ENCODE data around the gene GBGT1. TPM values are rescaled to one million over a fixed set of nuclear protein-coding genes. Genes with fewer than 3 reads are reported as not detected.

Gene GBGT1
- total and polyA plus RNA-seq, 9 of the 15 experiments (the other 6 are each of a cell fraction or from before 2014, with no cell fraction given), result 0.55 to 25.8 (median 13.7) TPM

GRCh38 chr9:133160742-133161546 is 2.8 kb downstream of the GBGT1 start (continued):
- TF ChIP-seq THAP12 (CRISPR knock-in tag; IDR thresholded peaks at IDR 0.05) (no peak), PYGO2 (tag; IDR thresholded peaks at IDR 0.05) (no peak), POLR2B (IDR thresholded peaks at IDR 0.05; ENCODE audit: low read depth, partially characterized antibody) (no peak), ZNF324 (CRISPR knock-in tag; IDR thresholded peaks at IDR 0.05) (no peak), ARID3B (CRISPR knock-in tag; IDR thresholded peaks at IDR 0.05; ENCODE audit: borderline replicate concordance) (no peak), XRCC3 (IDR thresholded peaks at IDR 0.05) (no peak), ADNP (tag; IDR thresholded peaks at IDR 0.05) (no peak), SMC3 (conservative IDR thresholded peaks at IDR 0.05; ENCODE audit: insufficient read depth, low read depth, low read length) (0 out of 2 replicates have a peak, but pooled peaks have one; percentile 30), ZBTB43 (CRISPR knock-in tag; IDR thresholded peaks at IDR 0.05) (no peak), ZBTB9 (CRISPR knock-in tag; IDR thresholded peaks at IDR 0.05) (no peak), CXXC5 (CRISPR knock-in tag; IDR thresholded peaks at IDR 0.05) (0 out of 2 replicates have a peak, but pooled peaks have one; percentile 30), HDAC1 (IDR thresholded peaks at IDR 0.05) (no peak), ZBTB8A (IDR thresholded peaks at IDR 0.05; ENCODE audit: partially characterized antibody) (no peak), CLOCK (CRISPR knock-in tag; IDR thresholded peaks at IDR 0.05; ENCODE audit: borderline replicate concordance) (no peak), NFIX (CRISPR knock-in tag; IDR thresholded peaks at IDR 0.05; ENCODE audit: low read depth) (no peak), GABPB2 (CRISPR knock-in tag; conservative IDR thresholded peaks at IDR 0.05) (no peak), NFXL1 (CRISPR knock-in tag; IDR thresholded peaks at IDR 0.05) (no peak), PHB2 (IDR thresholded peaks at IDR 0.05; ENCODE audit: low read depth) (no peak), CHCHD3 (CRISPR knock-in tag; IDR thresholded peaks at IDR 0.05) (no peak)

Data from K562 (cell line).